Neural cell (in vitro differentiated cells): ENCODE data around the gene AIF1. TPM values are rescaled to one million over a fixed set of nuclear protein-coding genes. Genes with fewer than 3 reads are reported as not detected.

Source experiments
- H2AFZ ChIP-seq: fragments of 200-600, 300-800 bp; sonication (generic), shearing (Covaris generic); 2 replicates; pipeline ENCODE4 v1.6.0; 2014; ENCODE audit warnings: low read depth, mild to moderate bottlenecking, antibody characterized with exemption, low read length, moderate library complexity
- H3F3A ChIP-seq: fragments of 200-600 bp; shearing (Covaris generic); 2 replicates; pipeline ENCODE4 v1.6.1; 2016; ENCODE audit warnings: mild to moderate bottlenecking, moderate library complexity, mixed read lengths, antibody characterized with exemption, low read length; ENCODE audit not compliant: insufficient read depth, poor library complexity, severe bottlenecking
- H3K27ac ChIP-seq: fragments of 200-600, 300-800 bp; sonication (generic), shearing (Covaris generic); 2 replicates; pipeline ENCODE4 v1.5.1; 2014; ENCODE audit warnings: mild to moderate bottlenecking, low read length, moderate library complexity
- H3K27me3 ChIP-seq: fragments of 300-800, 200-600 bp; sonication (generic), shearing (Covaris generic); 2 replicates; pipeline ENCODE4 v1.6.0; 2014; ENCODE audit warnings: mild to moderate bottlenecking, low read depth, low read length, moderate library complexity; ENCODE audit not compliant: insufficient read depth
- H3K36me3 ChIP-seq: fragments of 300-800, 200-600 bp; sonication (generic), shearing (Covaris generic); 2 replicates; pipeline ENCODE4 v1.5.1; 2014; ENCODE audit warnings: mild to moderate bottlenecking, antibody characterized with exemption, low read length, moderate library complexity; ENCODE audit not compliant: insufficient read depth
- H3K4me2 ChIP-seq: fragments of 300-800, 200-600 bp; sonication (generic), shearing (Covaris generic); 2 replicates; pipeline ENCODE4 v1.6.0; 2014; ENCODE audit warnings: mild to moderate bottlenecking, low read length
- H3K4me3 ChIP-seq: fragments of 300-800, 200-600 bp; sonication (generic), shearing (Covaris generic); 2 replicates; pipeline ENCODE4 v1.5.1; 2014; ENCODE audit warnings: mild to moderate bottlenecking, low read length, moderate library complexity
- H3K79me2 ChIP-seq: fragments of 200-600 bp; shearing (Covaris generic); replicated peaks from 2 replicates; pipeline ENCODE4 v1.6.0; 2014; ENCODE audit warnings: mild to moderate bottlenecking, low read length, moderate library complexity; ENCODE audit not compliant: insufficient read depth
- H3K9ac ChIP-seq: fragments of 300-800, 200-600 bp; sonication (generic), shearing (Covaris generic); 2 replicates; pipeline ENCODE4 v1.6.1; 2016; ENCODE audit warnings: mild to moderate bottlenecking, low read length, mixed read lengths
- H3K9me2 ChIP-seq: fragments of 200-600 bp; shearing (Covaris generic); 2 replicates; pipeline ENCODE4 v1.6.1; 2016; ENCODE audit warnings: mild to moderate bottlenecking, low read length, mixed read lengths; ENCODE audit not compliant: insufficient read depth
- H3K9me3 ChIP-seq: fragments of 200-600, 300-800 bp; sonication (generic), shearing (Covaris generic); 2 replicates; pipeline ENCODE4 v1.6.1; 2016; ENCODE audit warnings: mild to moderate bottlenecking, mixed run types, low read length, moderate library complexity, mixed read lengths
- H4K20me1 ChIP-seq: fragments of 200-600 bp; shearing (Covaris generic); 2 replicates; pipeline ENCODE4 v1.6.1; 2016; ENCODE audit warnings: mild to moderate bottlenecking, mixed run types; ENCODE audit not compliant: insufficient read depth
- CTCF ChIP-seq: fragments of 450-650 bp; IDR thresholded peaks from 2 replicates; pipeline ENCODE4 v1.5.1; 2014; ENCODE audit warnings: antibody characterized with exemption, mild to moderate bottlenecking, moderate library complexity; ENCODE audit not compliant: poor library complexity, severe bottlenecking
- EZH2 ChIP-seq: fragments of 200-600, 300-800 bp; shearing (Covaris generic), sonication (generic); IDR thresholded peaks from 2 replicates; pipeline ENCODE4 v1.6.1; 2014; ENCODE audit warnings: antibody characterized with exemption, low read length, borderline replicate concordance, mild to moderate bottlenecking; ENCODE audit not compliant: insufficient read depth, poor library complexity, severe bottlenecking
- MXI1 ChIP-seq: fragments of 450-650 bp; conservative IDR thresholded peaks from 2 replicates; pipeline ENCODE4 v1.6.1; 2014; ENCODE audit warnings: antibody characterized with exemption, mild to moderate bottlenecking; ENCODE audit not compliant: poor library complexity, severe bottlenecking
- POLR2AphosphoS5 ChIP-seq: IDR thresholded peaks from 2 replicates; pipeline ENCODE4 v1.6.1; 2012
- REST ChIP-seq: IDR thresholded peaks from 2 replicates; pipeline ENCODE4 v1.6.1; 2012; ENCODE audit warnings: borderline replicate concordance
- SMC3 ChIP-seq: fragments of 450-650 bp; conservative IDR thresholded peaks from 2 replicates; pipeline ENCODE4 v1.6.1; 2014; ENCODE audit warnings: antibody characterized with exemption, mild to moderate bottlenecking, moderate library complexity; ENCODE audit not compliant: poor library complexity
- TAF1 ChIP-seq: IDR thresholded peaks from 2 replicates; pipeline ENCODE4 v1.6.1; 2012; ENCODE audit warnings: low read depth
- polyA plus RNA-seq: library from polyadenylated mRNA; depleted of rRNA; stranded (reverse); fragments of >200 nt; gene quantifications from 2 replicates; pipeline ENCODE4 v1.2.3, GENCODE V29; 2014

AIF1 gene
- polyA plus RNA-seq, 1 donor from 2014 or later: not detected

GRCh38 chr6:31639449-31639861 lies 24.4 kb downstream of the AIF1 start:
- no peaks in the 10 kb centered on the region for H3K79me2 ChIP-seq
- no peak overlapping the region for H3K27ac ChIP-seq
- no peaks in the 10 kb centered on the region for H3K36me3 ChIP-seq
- TF ChIP-seq EZH2 (no peak), CTCF (no peak), REST (no peak), SMC3 (no peak), POLR2AphosphoS5 (no peak)
- H3K4me2 ChIP-seq: no peak overlapping the region
- H4K20me1 ChIP-seq: no peaks in the 10 kb centered on the region
- H3K4me3 ChIP-seq: no peak overlapping the region
- no peak overlapping the region for H3K9ac ChIP-seq
- H3K27me3 ChIP-seq: no peaks in the 10 kb centered on the region
- no peaks in the 10 kb centered on the region for H3K9me2 ChIP-seq
- no peaks in the 10 kb centered on the region for H3F3A ChIP-seq
- no peaks in the 10 kb centered on the region for H3K9me3 ChIP-seq
- H2AFZ ChIP-seq: no peak overlapping the region

GRCh38 chr6:31640612-31641011 lies 25.6 kb downstream of the AIF1 start:
- no peaks in the 10 kb centered on the region for H3K36me3 ChIP-seq
- H3K4me3 ChIP-seq: no peak overlapping the region
- TF ChIP-seq TAF1 (no peak), REST (no peak), EZH2 (no peak), MXI1 (no peak)

More at GRCh38 chr6:31640612-31641011, 25.6 kb downstream of the AIF1 start:
- Histone ChIP-seq H3K9ac (no peak overlapping the region), H3K4me2 (no peak overlapping the region), H3F3A (no peaks in the 10 kb centered on the region), H3K79me2 (no peaks in the 10 kb centered on the region), H3K9me3 (no peaks in the 10 kb centered on the region), H2AFZ (no peak overlapping the region), H4K20me1 (no peaks in the 10 kb centered on the region), H3K9me2 (no peaks in the 10 kb centered on the region), H3K27ac (no peak overlapping the region), H3K27me3 (no peaks in the 10 kb centered on the region)
